Measurements from ENCODE around the gene RFWD3. TPM values are rescaled to one million over a fixed set of nuclear protein-coding genes. Genes with fewer than 3 reads are reported as not detected.

RFWD3 gene
- total and polyA plus RNA-seq, 9 donors = 8.2 to 25.0 (median 15.8) TPM

DNA sequence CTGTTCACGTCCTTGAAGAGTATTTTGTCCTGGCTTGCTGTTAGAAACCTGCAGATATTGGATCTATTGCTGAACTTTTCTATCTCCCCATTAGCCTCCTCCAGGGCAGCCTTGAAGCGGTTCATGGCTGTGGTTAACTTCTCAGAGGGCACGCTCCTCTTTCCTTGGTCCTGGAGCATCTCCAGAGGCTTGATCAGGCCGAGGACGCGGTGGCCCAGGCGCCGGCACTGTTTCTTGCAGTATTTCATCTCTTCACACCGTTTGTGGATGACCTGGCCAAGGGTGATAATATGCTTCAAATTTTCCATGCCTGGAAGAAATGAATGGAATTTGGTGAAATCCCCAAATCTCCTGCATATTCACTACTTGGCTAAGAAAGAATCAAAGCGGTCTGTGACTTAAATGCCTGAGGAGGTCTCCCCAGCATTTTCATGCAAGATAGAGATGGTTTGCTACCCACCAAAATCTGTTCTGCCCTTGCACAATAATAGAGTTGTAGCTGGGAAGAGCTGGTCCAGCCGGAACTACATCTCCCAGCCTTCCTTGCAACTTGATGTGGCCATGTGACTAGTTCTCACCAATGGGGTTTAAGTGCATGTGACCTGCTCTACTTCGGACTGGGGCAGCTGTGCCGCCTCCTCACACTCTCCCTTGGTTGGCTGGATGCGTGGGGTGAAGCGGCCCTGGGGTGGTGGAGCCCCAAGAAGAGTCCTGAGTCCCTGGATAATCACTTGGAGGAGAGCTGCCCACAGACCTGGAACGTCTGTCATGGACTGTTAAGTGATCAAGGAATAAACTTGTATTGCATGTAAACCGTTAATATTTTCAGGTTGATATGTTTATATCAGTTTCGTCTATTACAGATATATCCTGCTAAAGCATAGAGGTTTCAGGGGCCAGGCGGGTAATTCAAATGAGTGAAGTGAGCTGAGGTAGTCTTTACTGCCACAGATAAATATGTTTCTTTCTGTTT lies 29.1 kb upstream of the RFWD3 start:
- Histone ChIP-seq H3K4me3 (peak overlapping the region; percentile 39), H3K36me3 (no peaks in the 10 kb centered on the region), H3K27me3 (no peaks in the 10 kb centered on the region), H3K9me3 (no peaks in the 10 kb centered on the region), H3K27ac (no peak overlapping the region), H3K4me1 (ENCODE audit: insufficient read depth) (no peaks in the 10 kb centered on the region)
- intact Hi-C loops (cut with DNase I) = no loop called here
- TF ChIP-seq POLR2A (IDR thresholded peaks at IDR 0.05) = no peak
- TF ChIP-seq EP300 (IDR thresholded peaks at IDR 0.05) = no peak
- no peak for TF ChIP-seq CTCF (IDR thresholded peaks at IDR 0.05)
- DNase-seq = peak; percentile 68 to 86 (median 74)
- 42 to 49% (median 43%) methylated on average over 19 of the region's 19 CpGs for WGBS, 3 donors

DNA sequence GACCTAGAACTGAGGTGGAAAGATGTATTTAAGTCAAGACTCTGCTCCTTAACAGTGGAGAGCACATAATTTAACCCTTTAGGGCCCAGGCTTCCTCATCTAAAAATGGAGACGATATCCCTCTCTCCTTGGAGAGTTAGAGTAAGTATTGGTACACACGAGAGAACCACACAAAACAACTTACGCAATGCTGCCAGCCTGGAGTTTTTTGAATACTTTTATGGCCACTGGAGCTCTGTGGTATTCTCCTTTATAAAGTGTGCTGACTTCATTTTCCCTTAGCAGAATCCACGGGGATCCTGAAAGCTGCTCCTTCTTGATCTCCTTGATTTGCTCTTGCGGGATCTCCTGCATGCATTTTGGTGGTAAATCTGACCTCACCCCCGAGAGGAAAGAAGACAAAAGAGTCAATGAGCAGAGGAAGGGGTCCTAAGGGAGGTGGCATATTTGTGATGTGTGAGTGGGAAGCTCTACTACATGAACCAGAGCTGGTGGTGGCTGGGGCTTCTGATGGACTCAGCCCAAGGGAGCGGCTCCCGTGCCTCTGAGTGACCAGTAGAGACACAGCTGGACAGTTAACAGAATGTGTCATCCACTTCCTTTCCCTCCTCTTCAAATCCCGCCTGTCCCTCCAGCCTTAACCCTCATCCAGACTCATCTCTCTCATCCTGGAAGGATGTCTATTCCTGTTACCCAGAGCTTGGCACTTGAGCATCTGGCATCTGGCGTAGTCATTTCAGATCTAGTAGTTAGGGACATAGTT lies 24.6 kb upstream of the RFWD3 start:
- 77 to 80% (median 79%) methylated on average over 10 of the region's 10 CpGs for WGBS, 3 donors
- H3K9me3 ChIP-seq = no peaks in the 10 kb centered on the region
- no peaks in the 10 kb centered on the region for H3K36me3 ChIP-seq
- no peaks in the 10 kb centered on the region for H3K4me1 ChIP-seq (ENCODE audit: insufficient read depth)
- H3K27me3 ChIP-seq = no peaks in the 10 kb centered on the region
- no peak overlapping the region for H3K27ac ChIP-seq
- intact Hi-C loops (cut with DNase I) = no loop called here
- no peak overlapping the region for H3K4me3 ChIP-seq
- TF ChIP-seq CTCF (IDR thresholded peaks at IDR 0.05) (no peak), POLR2A (IDR thresholded peaks at IDR 0.05) (no peak), EP300 (IDR thresholded peaks at IDR 0.05) (no peak)
- no peak for DNase-seq

GRCh38 chr16:74682556-74682955 lies 15.9 kb upstream of the RFWD3 start:
- H3K4me1 ChIP-seq (ENCODE audit: insufficient read depth) = no peaks in the 10 kb centered on the region
- H3K4me3 ChIP-seq = no peak overlapping the region
- no peaks in the 10 kb centered on the region for H3K36me3 ChIP-seq
- H3K27ac ChIP-seq = no peak overlapping the region
- no peaks in the 10 kb centered on the region for H3K9me3 ChIP-seq
- no peaks in the 10 kb centered on the region for H3K27me3 ChIP-seq
- TF ChIP-seq CTCF (IDR thresholded peaks at IDR 0.05) (no peak), POLR2A (IDR thresholded peaks at IDR 0.05) (no peak), EP300 (IDR thresholded peaks at IDR 0.05) (no peak)
- WGBS, 3 donors = 75 to 77% (median 76%) methylated on average over 11 of the region's 11 CpGs
- intact Hi-C loops (cut with DNase I) = no loop called here
- no peak for DNase-seq

- DNase-seq = no peak
- Histone ChIP-seq H3K27me3 (no peaks in the 10 kb centered on the region), H3K4me3 (no peak overlapping the region), H3K36me3 (no peaks in the 10 kb centered on the region), H3K9me3 (no peaks in the 10 kb centered on the region), H3K4me1 (ENCODE audit: insufficient read depth) (no peaks in the 10 kb centered on the region), H3K27ac (no peak overlapping the region)
- TF ChIP-seq POLR2A (IDR thresholded peaks at IDR 0.05) = no peak
- no peak for TF ChIP-seq CTCF (IDR thresholded peaks at IDR 0.05)
- no peak for TF ChIP-seq EP300 (IDR thresholded peaks at IDR 0.05)
- intact Hi-C loops (cut with DNase I) = no loop called here
- 93% methylated on average over 6 of the region's 6 CpGs for WGBS, 3 donors
Measured at GRCh38 chr16:74680681-74681080, 14.0 kb upstream of the RFWD3 start.
